ENCODE results near the gene ALCAM. TPM values are rescaled to one million over a fixed set of nuclear protein-coding genes. Genes with fewer than 3 reads are reported as not detected.

ALCAM gene
- total and polyA plus RNA-seq, 2 of the 8 experiments (the other 6 are each of a cell fraction or from before 2014, with no cell fraction given), result 10.8 to 33.0 TPM

- no peak overlapping the region for H3K14ac ChIP-seq (ENCODE audit: insufficient read length)
- no peak overlapping the region for H4K5ac ChIP-seq (ENCODE audit: insufficient read length, low read depth, low read length)
- H4K20me1 ChIP-seq (replicated peaks in 1 of 2; ENCODE audit: control insufficient read depth in 1 of 2, insufficient read depth in 2 of 2, low read length in 2 of 2), result no peaks in the 10 kb centered on the region
- H3K79me1 ChIP-seq (ENCODE audit: low read depth, low read length), result no peaks in the 10 kb centered on the region
- H4K8ac ChIP-seq (ENCODE audit: extremely low read depth, insufficient read depth, low read length), result no peak overlapping the region
- H2BK12ac ChIP-seq (ENCODE audit: low read depth, low read length), result no peak overlapping the region
- no peak overlapping the region for H3K9ac ChIP-seq (replicated peaks in 1 of 4; ENCODE audit: extremely low read depth in 1 of 4, low read depth in 3 of 4, low read length in 3 of 4)
- ChIA-PET POLR2A (ENCODE audit: partially characterized antibody) (no interaction called here), CTCF (ENCODE audit: partially characterized antibody) (interaction anchor here (0.5 to 0.6 kb wide), 2 partner anchors 242 to 899 kb away, joined by 3 read pairs; no protein-coding TSS in a partner anchor)
- no peaks in the 10 kb centered on the region for H3K4me1 ChIP-seq (replicated peaks in 1 of 4; ENCODE audit: control insufficient read depth in 3 of 4, insufficient read depth in 4 of 4, low read length in 3 of 4)
- no peak overlapping the region for H3K4me3 ChIP-seq (ENCODE audit: extremely low read depth in 1 of 4, insufficient read depth in 2 of 4, low read depth in 3 of 4, low read length in 4 of 4)
- H3K23ac ChIP-seq (ENCODE audit: insufficient read length), result no peak overlapping the region
- WGBS, 2 experiments (ENCODE audit: extremely low coverage in 1 of 2, insufficient coverage in 1 of 2, insufficient read length in 1 of 2, insufficient replicate concordance in 2 of 2, low coverage in 1 of 2, low lambda C conversion rate in 2 of 2, missing lambda C conversion rate in 1 of 2), result 95% methylated on average over 5 of the region's 5 CpGs; no CpG with 5 or more reads in 1 of the 2 experiments
- H3K18ac ChIP-seq (ENCODE audit: extremely low read depth, low read length), result no peak overlapping the region
- H3K56ac ChIP-seq (replicated peaks; ENCODE audit: insufficient read length, low read depth, low read length), result no peak overlapping the region
- no peak overlapping the region for H4K91ac ChIP-seq (replicated peaks; ENCODE audit: insufficient read length, low read length)
- no peak overlapping the region for H2AFZ ChIP-seq (ENCODE audit: low read length)
- no peak for FAIRE-seq
- H3K36me3 ChIP-seq (ENCODE audit: control insufficient read depth in 2 of 4, insufficient read depth in 4 of 4, low read length in 3 of 4), result peaks cover 0 to 6% (median 0%) of the 10 kb centered on the region in 4 experiments; a peak in 2 of 8 replicates
- no peak overlapping the region for H3K27ac ChIP-seq (ENCODE audit: low read depth, low read length)
- H3K4me2 ChIP-seq (ENCODE audit: insufficient read depth in 1 of 2, low read depth in 2 of 2, low read length in 2 of 2), result no peak overlapping the region
- no peak overlapping the region for H2BK5ac ChIP-seq (ENCODE audit: low read depth, low read length)
- no peaks in the 10 kb centered on the region for H3K27me3 ChIP-seq (replicated peaks in 1 of 4; ENCODE audit: control insufficient read depth in 3 of 4, extremely low read depth in 1 of 4, insufficient read depth in 3 of 4, low read length in 3 of 4)
- H2BK20ac ChIP-seq (ENCODE audit: low read length), result no peak overlapping the region
- H2AK5ac ChIP-seq (ENCODE audit: low read depth, low read length), result no peak overlapping the region
- H3K4ac ChIP-seq (replicated peaks; ENCODE audit: insufficient read length, low read depth, low read length), result no peak overlapping the region
- no peak overlapping the region for H2BK15ac ChIP-seq (ENCODE audit: low read length)
- no peak for DNase-seq (ENCODE audit: low read depth in 1 of 2, low spot score in 2 of 2)
- H3K23me2 ChIP-seq (ENCODE audit: low read depth, low read length), result no peaks in the 10 kb centered on the region
- H3K9me3 ChIP-seq (ENCODE audit: insufficient read depth in 2 of 2, low read depth in 1 of 2, low read length in 1 of 2), result no peaks in the 10 kb centered on the region
- no peaks in the 10 kb centered on the region for H3K79me2 ChIP-seq (ENCODE audit: control insufficient read depth in 1 of 2, insufficient read depth in 2 of 2, low read length in 2 of 2)
- no peak overlapping the region for H2BK120ac ChIP-seq (replicated peaks; ENCODE audit: low read depth, low read length)
- TF ChIP-seq CREB1 (IDR thresholded peaks at IDR 0.05) (no peak), POLR2A (IDR thresholded peaks at IDR 0.05; ENCODE audit: control extremely low read depth in 1 of 2, low read depth in 2 of 2, low read length in 2 of 2) (no peak), YY1 (IDR thresholded peaks at IDR 0.05; ENCODE audit: low read depth, low read length) (no peak), MAFK (IDR thresholded peaks at IDR 0.05; ENCODE audit: low read depth, low read length) (no peak), GABPA (IDR thresholded peaks at IDR 0.05; ENCODE audit: borderline replicate concordance, insufficient read depth, low read length) (no peak), POLR2AphosphoS5 (IDR thresholded peaks at IDR 0.05; ENCODE audit: low read depth, low read length) (no peak), TCF12 (IDR thresholded peaks at IDR 0.05; ENCODE audit: low read depth, low read length) (no peak), JUN (IDR thresholded peaks at IDR 0.05; ENCODE audit: low read depth, low read length) (no peak), USF2 (IDR thresholded peaks at IDR 0.05; ENCODE audit: low read length) (no peak), BCL11A (IDR thresholded peaks at IDR 0.05; ENCODE audit: low read depth in 2 of 2, low read length in 2 of 2) (no peak), BACH1 (IDR thresholded peaks at IDR 0.05; ENCODE audit: low read length) (no peak), JUND (IDR thresholded peaks at IDR 0.05; ENCODE audit: low read length) (no peak), SIX5 (IDR thresholded peaks at IDR 0.05; ENCODE audit: low read depth, low read length) (no peak), TEAD4 (IDR thresholded peaks at IDR 0.05; ENCODE audit: low read depth, low read length) (no peak), ZNF274 (IDR thresholded peaks at IDR 0.05; ENCODE audit: borderline replicate concordance, extremely low read depth, low read length) (no peak), RAD21 (IDR thresholded peaks at IDR 0.05 in 1 of 2, conservative IDR thresholded peaks at IDR 0.05 in 1 of 2; ENCODE audit: low read depth in 2 of 2, low read length in 2 of 2) (no peak)
Observed at GRCh38 chr3:105571005-105571404, 204.3 kb downstream of the ALCAM start.

Data from H1 (cell line).